B cell (primary cell): ENCODE data around the gene NTM. TPM values are rescaled to one million over a fixed set of nuclear protein-coding genes. Genes with fewer than 3 reads are reported as not detected.

Experiments
- ATAC-seq: fragments of 200-7000 bp; cut with Tn5 transposase; one replicate; pipeline ENCODE4 v1.10.0; 2021; ENCODE audit warnings: low read depth, mild to moderate bottlenecking, moderate number of reproducible peaks, moderate library complexity
- CTCF ChIA-PET: fragments of 350-600 bp; sonication (Branson Sonifier 250); formaldehyde crosslinking; loops from one replicate; lab custom pipeline; 2021; ENCODE audit warnings: antibody characterized with exemption, inconsistent platforms; lab: Charles Lee
- POLR2A ChIA-PET: fragments of 350-600 bp; sonication (Branson Sonifier 250); formaldehyde crosslinking; loops from one replicate; lab custom pipeline; 2021; ENCODE audit warnings: antibody characterized with exemption; lab: Charles Lee
- DNase-seq: peaks from one replicate; pipeline ENCODE4 v3.0.0; 2013
- H2AFZ ChIP-seq: 2 replicates; pipeline ENCODE4 v1.6.1; 2012; ENCODE audit warnings: mild to moderate bottlenecking, low read depth, low read length; ENCODE audit not compliant: insufficient read depth, poor library complexity, severe bottlenecking
- H3K27ac ChIP-seq, 2 donors: 1 replicate in 1 of 2; 2 replicates in 1 of 2; pipeline ENCODE4 v1.5.1; 2012 to 2013; ENCODE audit warnings: low read length in 2 of 2, mild to moderate bottlenecking in 2 of 2, moderate library complexity in 1 of 2
- H3K27me3 ChIP-seq, 4 experiments: fragments of 200-600 bp in 1 of 4; sonication (generic) in 1 of 4; replicated peaks in 1 of 4; 1 replicate in 2 of 4; 2 replicates in 2 of 4; pipeline versions ENCODE4 v1.6.1 to v1.7.0; 2013 to 2016; ENCODE audit warnings: low read length in 3 of 4, mild to moderate bottlenecking in 2 of 4, mixed read lengths in 1 of 4, moderate library complexity in 1 of 4; ENCODE audit not compliant: insufficient read depth in 4 of 4, control insufficient read depth in 3 of 4; ENCODE audit errors: control extremely low read depth in 1 of 4
- H3K36me3 ChIP-seq, 2 experiments: replicated peaks in 1 of 2; 1 replicate in 1 of 2; 2 replicates in 1 of 2; pipeline versions ENCODE4 v1.6.1 to v1.7.1; 2013; ENCODE audit warnings: low read length in 1 of 2; ENCODE audit not compliant: insufficient read depth in 2 of 2, control insufficient read depth in 1 of 2; ENCODE audit errors: control extremely low read depth in 1 of 2, extremely low read depth in 1 of 2
- H3K4me1 ChIP-seq, 2 donors: fragments of 200-600 bp in 1 of 2; sonication (generic) in 1 of 2; 1 replicate in 1 of 2; 2 replicates in 1 of 2; pipeline versions ENCODE4 v1.5.1 to v1.6.1; 2013 to 2017; ENCODE audit warnings: low read length in 2 of 2; ENCODE audit not compliant: control insufficient read depth in 2 of 2, insufficient read depth in 2 of 2
- H3K4me2 ChIP-seq: replicated peaks from 2 replicates; pipeline ENCODE3; 2012; ENCODE audit warnings: mild to moderate bottlenecking, low read depth, low read length; ENCODE audit not compliant: poor library complexity, severe bottlenecking
- H3K4me3 ChIP-seq, 5 experiments: fragments of 200-600 bp in 1 of 5; sonication (generic) in 1 of 5; 1 replicate in 3 of 5; 2 replicates in 2 of 5; pipeline versions ENCODE4 v1.5.1 to v1.7.0; 2011 to 2016; ENCODE audit warnings: low read length in 4 of 5, mild to moderate bottlenecking in 4 of 5, low read depth in 2 of 5, control low read depth in 1 of 5, moderate library complexity in 1 of 5; ENCODE audit not compliant: insufficient read depth in 1 of 5; ENCODE audit errors: control extremely low read depth in 1 of 5, extremely low read depth in 1 of 5
- H3K79me2 ChIP-seq: fragments of 200-600 bp; sonication (generic); one replicate; pipeline ENCODE4 v1.6.0; 2016; ENCODE audit warnings: low read length; ENCODE audit not compliant: control insufficient read depth, insufficient read depth
- H3K9ac ChIP-seq: fragments of 200-600 bp; sonication (generic); 2 replicates; pipeline ENCODE4 v1.6.1; 2017; ENCODE audit warnings: mild to moderate bottlenecking, low read length, moderate library complexity
- H3K9me3 ChIP-seq, 3 donors: one replicate each; pipeline versions ENCODE4 v1.6.1 to v1.7.1; 2013; ENCODE audit warnings: low read length in 2 of 3; ENCODE audit not compliant: control insufficient read depth in 2 of 3, insufficient read depth in 1 of 3; ENCODE audit errors: control extremely low read depth in 1 of 3
- H4K20me1 ChIP-seq: 2 replicates; pipeline ENCODE4 v1.6.0; 2012; ENCODE audit warnings: mild to moderate bottlenecking, low read length; ENCODE audit not compliant: insufficient read depth, control insufficient read depth, poor library complexity, severe bottlenecking
- H3K27ac Mint-ChIP-seq: one replicate; pipeline ENCODE4 v1.8.0; 2021; ENCODE audit warnings: mixed read lengths
- H3K27me3 Mint-ChIP-seq: one replicate; pipeline ENCODE4 v1.8.0; 2021; ENCODE audit warnings: mixed read lengths
- H3K4me1 Mint-ChIP-seq: one replicate; pipeline ENCODE4 v1.8.0; 2021; ENCODE audit warnings: mixed read lengths
- H3K4me3 Mint-ChIP-seq: one replicate; pipeline ENCODE4 v1.8.0; 2021; ENCODE audit warnings: mixed read lengths
- H3K9me3 Mint-ChIP-seq: one replicate; pipeline ENCODE4 v1.8.0; 2022; ENCODE audit warnings: mixed read lengths; ENCODE audit not compliant: insufficient read depth
- EZH2 ChIP-seq: IDR thresholded peaks from 2 replicates; pipeline ENCODE4 v1.6.1; 2012; ENCODE audit warnings: borderline replicate concordance, low read depth, mild to moderate bottlenecking, moderate library complexity, low read length; ENCODE audit not compliant: insufficient read depth, poor library complexity, severe bottlenecking
- WGBS: methylation state at CpG from one replicate; pipeline ENCODE4 v1.1.5; 2013; ENCODE audit warnings: missing lambda C conversion rate; ENCODE audit not compliant: insufficient coverage; 5-methylcytosine and 5-hydroxymethylcytosine counted together
- intact Hi-C: fragments of 100-400 bp; cut with micrococcal nuclease; formaldehyde crosslinking; loops from one replicate; pipeline ENCODE4 v1.10.0; 2022
- polyA plus RNA-seq: library from polyadenylated mRNA; depleted of rRNA; stranded (reverse); fragments of >200 nt; gene quantifications from 2 replicates; pipeline ENCODE4 v1.2.3, GENCODE V29; 2012
- total RNA-seq, 2 donors: library from RNA; stranded (reverse); fragments of 120-200 nt in 1 of 2; gene quantifications; 1 replicate in 1 of 2; 2 replicates in 1 of 2; pipeline versions ENCODE4 v1.2.3 to v1.2.4, GENCODE V29; 2013 to 2022
- TF ChIP-seq, protein P1 (sequence below): fragments of 200-600 bp; IDR thresholded peaks from one replicate; pipeline ENCODE4 v1.8.0; 2022; ENCODE audit warnings: antibody characterized with exemption, mild to moderate bottlenecking

Gene NTM
- total and polyA plus RNA-seq, 2 donors (not counting 1 experiment from before 2014, with no cell fraction given), result not detected

DNA sequence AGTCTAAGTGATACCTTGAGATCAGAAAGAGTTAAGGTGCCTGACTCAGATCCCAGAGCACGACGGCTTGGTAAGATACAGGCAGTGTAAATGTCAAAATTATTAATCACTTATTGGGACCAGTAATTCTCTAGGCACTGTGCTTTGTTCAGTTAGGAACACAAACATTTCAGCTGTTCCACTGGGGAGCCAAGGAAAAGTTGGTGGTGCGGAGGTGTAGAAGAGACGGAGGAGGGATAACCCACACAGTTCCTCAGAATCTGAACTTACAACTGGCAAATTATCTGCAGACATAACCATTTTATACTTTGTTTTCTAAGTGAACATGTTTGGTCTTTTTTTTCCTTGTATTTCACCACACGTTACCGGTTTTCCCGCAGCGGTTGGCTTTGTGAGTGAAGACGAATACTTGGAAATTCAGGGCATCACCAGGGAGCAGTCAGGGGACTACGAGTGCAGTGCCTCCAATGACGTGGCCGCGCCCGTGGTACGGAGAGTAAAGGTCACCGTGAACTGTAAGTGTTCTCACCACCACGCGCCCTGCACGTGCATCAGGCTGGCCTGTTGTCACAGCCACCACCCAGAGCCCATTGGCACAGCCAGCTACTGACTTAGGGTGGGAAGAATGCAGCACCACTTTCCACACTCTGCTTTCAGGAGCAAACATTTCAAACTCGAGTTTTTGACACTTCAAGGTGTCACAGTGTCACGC, 937.0 kb downstream of the NTM start:
- no peaks in the 10 kb centered on the region for H3K36me3 ChIP-seq
- Mint-ChIP-seq H3K4me1 (no peaks in the 10 kb centered on the region), H3K27ac (no peak overlapping the region), H3K27me3 (no peaks in the 10 kb centered on the region), H3K4me3 (no peak overlapping the region), H3K9me3 (no peaks in the 10 kb centered on the region)
- no peaks in the 10 kb centered on the region for H3K4me1 ChIP-seq
- H3K27me3 ChIP-seq, result no peaks in the 10 kb centered on the region
- H3K4me3 ChIP-seq, result no peak overlapping the region
- peaks cover 0 to 7% (median 0%) of the 10 kb centered on the region in 3 donors for H3K9me3 ChIP-seq
- ChIA-PET POLR2A (no interaction called here), CTCF (no interaction called here)
- H2AFZ ChIP-seq, result no peak overlapping the region
- whole genome bisulfite sequencing, result 90% methylated on average over 12 of the region's 21 CpGs
- H4K20me1 ChIP-seq, result no peaks in the 10 kb centered on the region
- ATAC-seq, result no peak
- H3K9ac ChIP-seq, result no peak overlapping the region
- TF ChIP-seq, protein P1, sequence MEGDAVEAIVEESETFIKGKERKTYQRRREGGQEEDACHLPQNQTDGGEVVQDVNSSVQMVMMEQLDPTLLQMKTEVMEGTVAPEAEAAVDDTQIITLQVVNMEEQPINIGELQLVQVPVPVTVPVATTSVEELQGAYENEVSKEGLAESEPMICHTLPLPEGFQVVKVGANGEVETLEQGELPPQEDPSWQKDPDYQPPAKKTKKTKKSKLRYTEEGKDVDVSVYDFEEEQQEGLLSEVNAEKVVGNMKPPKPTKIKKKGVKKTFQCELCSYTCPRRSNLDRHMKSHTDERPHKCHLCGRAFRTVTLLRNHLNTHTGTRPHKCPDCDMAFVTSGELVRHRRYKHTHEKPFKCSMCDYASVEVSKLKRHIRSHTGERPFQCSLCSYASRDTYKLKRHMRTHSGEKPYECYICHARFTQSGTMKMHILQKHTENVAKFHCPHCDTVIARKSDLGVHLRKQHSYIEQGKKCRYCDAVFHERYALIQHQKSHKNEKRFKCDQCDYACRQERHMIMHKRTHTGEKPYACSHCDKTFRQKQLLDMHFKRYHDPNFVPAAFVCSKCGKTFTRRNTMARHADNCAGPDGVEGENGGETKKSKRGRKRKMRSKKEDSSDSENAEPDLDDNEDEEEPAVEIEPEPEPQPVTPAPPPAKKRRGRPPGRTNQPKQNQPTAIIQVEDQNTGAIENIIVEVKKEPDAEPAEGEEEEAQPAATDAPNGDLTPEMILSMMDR, result no peak
- TF ChIP-seq EZH2, result no peak
- DNase-seq, result no peak
- H3K79me2 ChIP-seq, result no peaks in the 10 kb centered on the region
- intact Hi-C loops, result no loop called here
- H3K27ac ChIP-seq, result no peak overlapping the region
- H3K4me2 ChIP-seq, result no peak overlapping the region

DNA sequence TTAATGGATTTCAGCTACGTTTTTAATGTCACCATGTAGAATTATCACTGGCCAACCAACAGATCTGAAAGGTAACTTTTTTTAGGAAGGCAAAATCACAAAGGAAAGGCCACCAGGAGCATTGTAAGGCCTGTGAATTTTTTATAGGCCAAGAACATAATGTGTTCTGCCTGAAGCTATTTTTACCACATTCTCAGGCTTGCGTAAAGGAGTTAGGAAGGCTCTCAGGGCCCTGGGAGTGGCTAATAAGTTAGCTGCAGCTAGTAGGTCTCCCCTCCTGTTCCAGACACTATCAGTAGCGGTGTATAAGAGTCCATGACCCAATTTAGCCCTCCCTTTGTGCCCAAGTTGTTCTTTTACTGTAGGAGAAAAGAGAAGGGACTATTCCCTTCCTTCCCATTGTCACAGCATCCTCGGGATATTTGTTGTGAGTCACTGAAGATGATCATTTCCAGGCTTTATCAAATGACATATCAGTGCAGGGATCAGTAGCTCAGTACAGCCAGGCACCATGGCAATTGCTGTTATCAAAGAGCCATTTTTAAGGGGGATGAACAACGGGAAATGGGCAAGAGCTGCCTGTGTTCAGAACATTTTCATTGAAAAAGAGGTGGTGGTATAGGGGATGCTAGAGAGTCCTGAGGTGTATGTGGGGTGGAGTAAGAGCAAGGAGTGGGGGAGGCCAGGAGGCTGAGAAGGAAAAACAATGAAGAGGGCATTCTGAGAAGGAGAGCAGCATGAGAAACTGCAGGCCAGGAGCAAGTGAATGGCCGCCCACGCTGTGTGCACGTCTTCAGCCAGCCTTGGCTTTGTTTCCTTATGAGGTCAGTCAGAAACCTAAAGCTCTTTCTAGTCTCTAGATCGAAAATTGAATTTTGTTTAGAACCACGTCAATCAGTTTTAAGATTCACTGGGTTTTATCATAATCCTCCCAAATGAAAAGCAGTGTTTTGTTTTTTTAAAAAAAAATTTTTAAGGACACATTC, 940.3 kb downstream of the NTM start:
- no peak overlapping the region for H3K4me3 ChIP-seq
- CTCF ChIA-PET, result no interaction called here
- no peak overlapping the region for H3K9ac ChIP-seq
- no peaks in the 10 kb centered on the region for H3K27me3 ChIP-seq
- ATAC-seq (no peak), DNase-seq (no peak)
- no peak overlapping the region for H3K4me3 Mint-ChIP-seq
- H3K4me1 Mint-ChIP-seq, result no peaks in the 10 kb centered on the region
- 90% methylated on average over 5 of the region's 10 CpGs for WGBS
- H3K79me2 ChIP-seq, result no peaks in the 10 kb centered on the region
- no peak overlapping the region for H2AFZ ChIP-seq
- no peak overlapping the region for H3K27ac ChIP-seq
- no peaks in the 10 kb centered on the region for H4K20me1 ChIP-seq
- POLR2A ChIA-PET, result no interaction called here
- peaks cover 0 to 7% (median 0%) of the 10 kb centered on the region in 3 donors for H3K9me3 ChIP-seq
- H3K4me2 ChIP-seq, result no peak overlapping the region
- intact Hi-C loops, result no loop called here
- H3K36me3 ChIP-seq, result no peaks in the 10 kb centered on the region
- H3K27ac Mint-ChIP-seq, result no peak overlapping the region
- H3K4me1 ChIP-seq, result no peaks in the 10 kb centered on the region
- no peaks in the 10 kb centered on the region for H3K9me3 Mint-ChIP-seq
- TF ChIP-seq, protein P1, result no peak
- no peak for TF ChIP-seq EZH2
- H3K27me3 Mint-ChIP-seq, result no peaks in the 10 kb centered on the region
